NK-92 (cell line): Measurements from ENCODE around the gene GPT2.
"Not testable (repeated sequence)": the region's sequence is repeated elsewhere in the genome, so short reads cannot be mapped to it uniquely, and the experiment has no call there.

Experiments used
- DNase-seq: peaks from one replicate; lab custom pipeline; 2025; ENCODE audit not compliant: unreplicated experiment; lab: John Stamatoyannopoulos, UW

Gene GPT2

GRCh38 chr16:46920402-46921068, 36.4 kb downstream of the GPT2 start:
- no peak for DNase-seq

- no peak for DNase-seq
Measured at GRCh38 chr16:46922239-46922638, 38.1 kb downstream of the GPT2 start.

- DNase-seq: no peak
Measured at GRCh38 chr16:46923513-46924295, 39.5 kb downstream of the GPT2 start.

DNA sequence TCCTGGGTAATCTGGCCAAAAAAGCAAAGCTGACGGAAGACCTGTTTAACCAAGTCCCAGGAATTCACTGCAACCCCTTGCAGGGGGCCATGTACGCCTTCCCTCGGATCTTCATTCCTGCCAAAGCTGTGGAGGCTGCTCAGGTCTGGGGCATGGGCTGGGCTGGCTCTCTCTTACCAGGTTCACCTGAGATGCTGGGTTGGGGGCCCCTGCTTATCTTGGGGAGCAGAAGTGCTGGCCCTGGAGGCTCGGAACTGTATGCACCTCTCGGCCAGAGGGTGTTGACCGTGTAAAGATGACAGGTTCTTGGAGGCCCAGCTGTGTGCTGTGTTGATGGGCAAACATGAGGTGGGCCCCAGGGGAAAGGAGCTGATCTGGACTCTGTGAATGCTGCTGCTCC, 40.2 kb downstream of the GPT2 start:
- DNase-seq: no peak

DNA sequence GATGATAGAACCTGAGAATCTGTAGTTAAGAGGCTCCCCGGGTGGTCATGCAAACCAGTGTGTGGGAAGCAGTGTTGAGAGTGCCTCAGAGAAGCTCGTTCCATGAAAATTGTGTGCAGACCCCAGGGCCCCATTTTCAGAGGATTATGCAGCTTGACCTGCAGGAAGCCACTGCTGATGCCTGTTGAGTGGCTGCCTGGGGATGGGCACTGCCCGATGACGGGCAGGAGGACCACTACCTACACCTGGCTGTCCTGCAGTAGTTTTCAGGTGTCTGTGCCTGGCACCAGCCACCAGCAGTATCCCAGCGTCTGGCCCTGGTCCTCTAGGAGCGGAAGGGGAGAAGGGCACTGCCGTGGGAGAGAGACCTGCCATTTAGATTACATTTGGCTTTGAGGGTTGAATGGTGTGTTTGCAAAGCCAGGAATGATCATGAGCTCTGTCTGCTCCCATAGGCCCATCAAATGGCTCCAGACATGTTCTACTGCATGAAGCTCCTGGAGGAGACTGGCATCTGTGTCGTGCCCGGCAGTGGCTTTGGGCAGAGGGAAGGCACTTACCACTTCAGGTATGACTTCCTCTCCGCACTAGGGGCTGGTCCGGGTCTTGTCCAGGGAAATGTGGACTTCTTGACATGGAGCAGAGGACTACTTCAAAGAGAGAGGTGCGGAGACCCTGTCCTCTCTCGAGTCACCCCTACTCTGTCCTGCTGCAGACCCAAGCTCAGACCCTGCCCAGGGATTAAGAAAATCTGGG, 42.5 kb downstream of the GPT2 start:
- DNase-seq: no peak

- no peak for DNase-seq
Measured at GRCh38 chr16:46927273-46927672, 43.1 kb downstream of the GPT2 start.

GRCh38 chr16:46928811-46929210, 44.6 kb downstream of the GPT2 start:
- no peak for DNase-seq

DNA sequence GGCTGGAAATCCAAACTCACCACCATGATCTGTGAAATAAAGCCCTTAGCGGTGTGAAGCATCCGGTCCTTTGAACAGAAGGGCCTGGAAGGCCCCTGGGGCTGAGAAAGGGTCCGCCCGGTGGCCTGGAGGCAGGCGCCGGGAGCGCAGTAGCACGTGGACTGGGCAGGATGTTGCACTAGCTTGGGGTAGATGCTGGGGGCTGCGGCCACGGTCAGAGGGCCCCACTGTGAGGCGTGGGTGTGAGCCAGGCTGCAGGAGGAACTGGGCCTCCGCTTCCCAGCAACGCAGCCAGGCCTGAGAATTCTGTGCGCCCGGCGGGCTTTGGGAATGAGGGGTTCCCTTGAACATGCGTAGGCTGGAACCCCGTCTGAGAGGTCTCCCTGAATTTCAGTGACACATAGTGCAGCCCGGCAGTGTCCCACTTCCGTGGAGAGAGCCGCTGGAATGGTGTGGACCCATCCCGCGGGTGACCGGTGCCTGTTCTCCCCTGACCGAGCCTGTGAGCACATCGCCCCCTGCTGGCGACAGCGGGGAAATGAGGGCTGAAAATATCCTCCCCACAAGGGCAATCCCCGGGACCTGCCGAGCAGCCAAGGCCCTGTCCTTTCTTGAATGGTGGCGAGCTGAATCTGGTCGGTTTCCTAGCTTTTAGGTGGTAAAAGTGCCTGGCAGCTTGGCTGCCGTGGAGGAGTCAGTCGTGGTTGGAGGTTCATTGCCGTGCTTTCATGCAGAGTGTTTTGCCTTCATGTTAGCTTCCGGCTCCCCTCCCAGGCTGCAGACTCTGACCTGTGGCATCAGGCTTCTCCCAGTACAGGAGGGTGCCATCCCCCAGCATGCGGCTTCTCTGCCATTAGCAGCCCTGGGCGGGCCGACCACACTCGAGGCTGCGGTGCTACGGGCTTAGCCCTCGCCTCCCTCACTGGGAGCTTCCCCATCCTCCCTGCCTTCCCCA, 45.5 kb downstream of the GPT2 start:
- no peak for DNase-seq

DNA sequence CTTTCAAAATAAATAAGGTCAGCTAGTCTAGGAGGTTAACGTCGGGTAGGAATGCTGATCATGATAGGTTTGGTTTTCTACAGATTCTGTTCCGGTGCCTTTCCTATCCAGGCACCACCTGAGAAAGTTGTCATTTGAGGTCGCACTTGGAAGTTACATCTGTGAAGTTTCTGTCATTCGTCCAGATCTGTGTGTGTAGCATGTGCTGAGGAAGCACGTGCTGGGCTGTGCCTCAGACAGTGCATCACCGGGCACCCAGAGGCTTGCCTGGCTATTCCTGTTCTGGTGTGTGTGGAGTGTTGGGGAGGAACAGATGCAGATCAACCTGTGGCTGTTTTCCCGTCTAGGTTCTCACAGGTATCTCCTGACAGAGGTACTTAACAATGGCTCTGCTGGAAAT, 46.7 kb downstream of the GPT2 start:
- no peak for DNase-seq

DNA sequence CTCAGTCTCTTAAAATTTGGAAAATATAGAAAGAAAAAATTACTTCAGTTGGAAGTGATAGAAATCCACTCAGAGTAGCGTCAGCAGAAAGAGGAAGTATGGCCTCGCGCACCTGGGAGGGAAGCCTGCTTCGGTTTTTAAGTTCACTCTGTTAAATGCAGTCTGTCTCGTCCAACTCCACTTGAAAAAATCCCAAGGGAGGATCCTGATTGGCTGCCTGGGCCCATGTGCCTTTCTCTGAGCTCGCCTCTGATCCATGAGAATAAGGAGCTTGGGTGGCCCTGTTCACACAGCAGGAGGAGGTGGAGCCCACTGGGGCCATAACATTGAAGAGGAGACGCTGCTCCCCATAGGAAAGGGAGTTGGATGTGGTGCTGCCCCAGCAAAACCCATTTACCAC, 48.6 kb downstream of the GPT2 start:
- no peak for DNase-seq

- DNase-seq: no peak
Measured at GRCh38 chr16:46937536-46937935, 53.4 kb downstream of the GPT2 start.

DNA sequence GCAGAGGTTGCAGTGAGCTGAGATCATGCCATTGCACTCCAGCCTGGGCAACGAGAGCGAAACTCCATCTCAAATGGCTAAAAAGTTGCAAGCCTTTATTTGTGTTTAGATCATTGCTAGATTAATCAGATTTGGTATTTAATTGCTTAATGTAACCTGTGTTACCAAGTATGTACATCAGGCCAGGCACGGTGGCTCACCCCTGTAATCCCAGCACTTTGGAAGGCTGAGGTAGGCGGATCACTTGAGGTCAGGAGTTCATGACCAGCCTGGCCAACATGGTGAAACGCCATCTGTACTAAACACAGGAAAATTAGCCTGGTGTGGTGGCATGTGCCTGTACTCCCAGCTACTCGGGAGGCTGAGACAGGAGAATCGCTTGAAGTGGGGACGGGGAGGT, 60.6 kb downstream of the GPT2 start:
- not testable (repeated sequence) for DNase-seq

DNA sequence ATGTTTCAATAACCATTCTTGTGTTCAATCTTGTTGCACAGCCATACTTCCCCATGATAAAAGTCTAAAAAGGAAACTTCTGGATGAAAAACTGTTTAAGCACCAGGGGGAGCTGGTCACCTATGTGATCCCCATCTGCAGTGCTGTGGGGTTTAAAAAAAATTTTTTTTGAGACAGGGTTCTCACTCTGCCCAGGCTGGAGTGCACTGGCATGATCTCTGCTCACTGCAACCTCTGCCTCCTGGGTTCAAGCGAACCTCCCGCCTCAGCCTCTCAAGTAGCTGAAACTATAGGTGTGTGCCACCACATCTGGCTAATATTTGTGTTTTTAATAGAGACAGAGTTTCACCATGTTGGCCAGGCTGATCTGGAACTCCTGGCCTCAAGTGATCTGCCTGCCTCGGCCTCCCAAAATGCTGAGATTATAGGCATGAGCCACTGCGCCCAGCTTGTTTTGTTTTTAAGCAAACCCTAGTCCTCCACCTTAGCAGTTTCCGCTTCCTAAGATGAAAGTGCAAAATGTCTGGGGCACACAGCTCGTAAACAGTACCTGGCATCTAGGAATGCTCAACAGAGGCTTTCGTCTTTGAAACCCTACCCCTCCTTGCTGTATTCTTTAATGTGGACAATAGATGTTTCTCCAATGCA, 63.9 kb downstream of the GPT2 start:
- DNase-seq: no peak

GRCh38 chr16:46948548-46949166, 64.5 kb downstream of the GPT2 start:
- no peak for DNase-seq

GRCh38 chr16:46949241-46949892, 65.2 kb downstream of the GPT2 start:
- DNase-seq: no peak

GRCh38 chr16:46950009-46950408, 65.8 kb downstream of the GPT2 start:
- DNase-seq: no peak

DNA sequence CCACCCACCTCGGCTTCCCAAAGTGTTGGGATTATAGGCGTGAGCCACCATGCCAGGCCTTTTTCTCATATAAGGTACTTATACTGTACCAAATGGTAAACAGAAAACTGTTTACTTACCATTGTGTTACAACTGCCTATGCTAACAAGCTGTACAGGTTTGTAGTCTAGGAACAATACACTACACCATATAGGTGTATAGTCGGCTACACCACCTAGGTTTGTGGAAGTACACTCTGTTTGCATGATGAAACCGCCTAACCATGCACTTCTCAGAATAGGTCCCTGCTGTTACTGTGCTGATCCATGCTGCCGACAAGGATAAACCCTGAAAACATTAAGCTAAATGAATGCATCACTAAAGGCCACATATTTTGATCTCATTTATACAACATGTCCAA, 70.4 kb downstream of the GPT2 start:
- DNase-seq: no peak

- no peak for DNase-seq
Measured at GRCh38 chr16:46961373-46962353, 77.5 kb downstream of the GPT2 start.
